GM12878 (cell line): ENCODE measurements around the gene CHRM5. TPM values are rescaled to one million over a fixed set of nuclear protein-coding genes. Genes with fewer than 3 reads are reported as not detected.

Experiments
- ATAC-seq: fragments of 200-7000 bp; cut with Tn5 transposase; 3 replicates; pipeline ENCODE4 v1.9.1; 2020; ENCODE audit warnings: mild to moderate bottlenecking, moderate library complexity
- BruUV-seq: library from RNA; stranded (reverse); fragments of 400-500 nt; replicated peaks from 2 replicates; lab custom pipeline; 2021; lab: Mats Ljungman, UMichigan
- CTCF ChIA-PET: fragments of 300-600 bp; sonication (Branson Sonifier 250); formaldehyde crosslinking; extraction: SDS; loops from one replicate; lab custom pipeline; 2021; ENCODE audit warnings: inconsistent platforms; lab: Yijun Ruan, JAX
- POLR2A ChIA-PET: fragments of 350-600 bp; formaldehyde crosslinking; extraction: SDS; loops from one replicate; lab custom pipeline; 2021; ENCODE audit warnings: inconsistent platforms; lab: Charles Lee
- RAD21 ChIA-PET: fragments of 300-600 bp; sonication (Branson Sonifier 250); formaldehyde crosslinking; loops from one replicate; lab custom pipeline; 2023; ENCODE audit warnings: antibody characterized with exemption; ENCODE audit not compliant: unreplicated experiment; lab: Charles Lee
- SMC1A ChIA-PET: fragments of 300-600 bp; sonication (Branson Sonifier 250); formaldehyde crosslinking; loops from one replicate; lab custom pipeline; 2023; ENCODE audit not compliant: unreplicated experiment, uncharacterized antibody; lab: Charles Lee
- DNase-seq: peaks from one replicate; pipeline ENCODE4 v3.0.0-alpha.2; 2011; ENCODE audit warnings: low read depth, low spot score
- FAIRE-seq: peaks from 3 replicates; lab custom pipeline; 2011; peaks lifted over from hg19 to GRCh38; lab: Jason Lieb, UNC
- H2AFZ ChIP-seq: 2 replicates; pipeline ENCODE4 v1.6.0; 2011; ENCODE audit warnings: low read depth, low read length, control low read depth; ENCODE audit not compliant: control insufficient read depth
- H3K27ac ChIP-seq: 2 replicates; pipeline ENCODE4 v1.5.1; 2011; ENCODE audit warnings: control low read depth; ENCODE audit not compliant: control insufficient read depth, insufficient read depth
- H3K27me3 ChIP-seq, 2 experiments: replicated peaks in 1 of 2; 2 replicates each; pipeline versions ENCODE4 v1.6.0 to v1.6.1; 2011; ENCODE audit warnings: low read length in 1 of 2; ENCODE audit not compliant: control insufficient read depth in 2 of 2, insufficient read depth in 2 of 2
- H3K36me3 ChIP-seq, 2 experiments: 2 replicates each; pipeline ENCODE4 v1.5.1; 2011; ENCODE audit warnings: low read length in 1 of 2; ENCODE audit not compliant: control insufficient read depth in 2 of 2, insufficient read depth in 2 of 2
- H3K4me1 ChIP-seq: 2 replicates; pipeline ENCODE4 v1.6.1; 2011; ENCODE audit warnings: mild to moderate bottlenecking, low read length, moderate library complexity, mixed read lengths; ENCODE audit not compliant: control insufficient read depth, insufficient read depth
- H3K4me2 ChIP-seq: 2 replicates; pipeline ENCODE4 v1.6.0; 2011; ENCODE audit warnings: control low read depth; ENCODE audit not compliant: control insufficient read depth, insufficient read depth
- H3K4me3 ChIP-seq: fragments of 200-600 bp; sonication (generic); 2 replicates; pipeline ENCODE4 v1.5.1; 2016
- H3K79me2 ChIP-seq: 2 replicates; pipeline ENCODE4 v1.6.0; 2011; ENCODE audit warnings: low read length; ENCODE audit not compliant: control insufficient read depth, insufficient read depth
- H3K9ac ChIP-seq: 2 replicates; pipeline ENCODE4 v1.8.0; 2011; ENCODE audit warnings: low read length, control low read depth, mixed read lengths; ENCODE audit not compliant: control insufficient read depth, insufficient read depth
- H3K9me3 ChIP-seq: replicated peaks from 3 replicates; pipeline ENCODE4 v1.5.1; 2011; ENCODE audit warnings: mild to moderate bottlenecking, low read length; ENCODE audit not compliant: control insufficient read depth, insufficient read depth
- H4K20me1 ChIP-seq: 2 replicates; pipeline ENCODE4 v1.6.0; 2011; ENCODE audit not compliant: control insufficient read depth, insufficient read depth
- CTCF ChIP-seq, 3 experiments: IDR thresholded peaks in 2 of 3; conservative IDR thresholded peaks in 1 of 3; 2 replicates each; pipeline ENCODE4 v1.5.1; 2011; ENCODE audit warnings: low read depth in 3 of 3, low read length in 3 of 3, mild to moderate bottlenecking in 3 of 3, control low read depth in 2 of 3, moderate library complexity in 2 of 3, inconsistent platforms in 1 of 3, mixed read lengths in 1 of 3; ENCODE audit not compliant: control insufficient read depth in 2 of 3, insufficient read depth in 1 of 3; ENCODE audit errors: extremely low read depth in 1 of 3
- IKZF2 ChIP-seq, 2 experiments: fragments of 450-650 bp; IDR thresholded peaks; 2 replicates each; pipeline ENCODE4 v1.6.1; 2017; ENCODE audit warnings: mild to moderate bottlenecking in 2 of 2, moderate library complexity in 2 of 2
- RAD21 ChIP-seq: IDR thresholded peaks from 2 replicates; pipeline ENCODE4 v1.6.1; 2011; ENCODE audit warnings: mild to moderate bottlenecking, low read depth, low read length, moderate library complexity; ENCODE audit not compliant: insufficient read depth
- SMARCA5 ChIP-seq: fragments of 450-650 bp; IDR thresholded peaks from 2 replicates; pipeline ENCODE4 v1.6.1; 2017; ENCODE audit warnings: mild to moderate bottlenecking
- SMC3 ChIP-seq: IDR thresholded peaks from 2 replicates; pipeline ENCODE4 v1.6.1; 2011; ENCODE audit warnings: low read length, improper control_type of control experiment, borderline replicate concordance
- WGBS: methylation state at CpG from one replicate; pipeline ENCODE4 v1.1.6; 2016; ENCODE audit warnings: low lambda C conversion rate; ENCODE audit not compliant: insufficient replicate concordance, insufficient coverage; ENCODE audit errors: missing lambda C conversion rate; 5-methylcytosine and 5-hydroxymethylcytosine counted together
- in situ Hi-C: fragments of 300-500 bp; cut with MboI; formaldehyde crosslinking; loops from 9 replicates; pipeline ENCODE4 v1.14.3; 2018; ENCODE audit warnings: mixed read lengths
- intact Hi-C: fragments of 100-400 bp; cut with micrococcal nuclease; formaldehyde crosslinking; loops from one replicate; pipeline ENCODE4 v1.14.2; 2022; ENCODE audit not compliant: unreplicated experiment
- polyA plus RNA-seq, 11 experiments: library from polyadenylated mRNA; depleted of rRNA in 4 of 11; unstranded in 6 of 11; stranded (reverse) in 5 of 11; fragments of >200 nt; fragmentation: Nextera tagmentation in 4 of 11; fragmentation: Illumina TruSeq in 1 of 11; extraction: Ambion mirVana in 4 of 11; extraction: Trizol in 1 of 11; gene quantifications; 1 replicate in 1 of 11; 2 replicates in 10 of 11; pipeline versions ENCODE4 v1.2.1 to v1.2.3, GENCODE V29; 2011 to 2016; ENCODE audit warnings: inconsistent platforms in 2 of 11, missing spikeins in 2 of 11, low read depth in 1 of 11
- total RNA-seq, 4 experiments: library from RNA; depleted of rRNA in 3 of 4; stranded (reverse); fragments of >200 nt in 3 of 4; fragmentation: Illumina TruSeq in 1 of 4; extraction: Trizol in 1 of 4; gene quantifications; 2 replicates each; pipeline versions ENCODE4 v1.2.1 to v1.2.3, GENCODE V29; 2013 to 2021

CHRM5 gene
- total and polyA plus RNA-seq, 10 of the 15 experiments (the other 5 are each of a cell fraction or from before 2014, with no cell fraction given), result 0.01 to 0.10 (median 0.04) TPM; not detected in 6

GRCh38 chr15:33963831-33964664 lies 4.2 kb upstream of the CHRM5 start:
- intact Hi-C loops, result loop anchor here (1.0 kb wide), 1 partner anchor 227 kb away; no protein-coding TSS in a partner anchor
- SMC1A ChIA-PET, result interaction anchor here (0.6 to 1.0 kb wide), 2 partner anchors 233 to 322 kb away, joined by 3 to 4 read pairs; no protein-coding TSS in a partner anchor
- Histone ChIP-seq H2AFZ (no peak overlapping the region), H3K9me3 (no peaks in the 10 kb centered on the region), H3K27ac (no peak overlapping the region), H3K4me1 (no peaks in the 10 kb centered on the region), H3K27me3 (no peaks in the 10 kb centered on the region), H3K4me2 (no peak overlapping the region), H3K9ac (no peak overlapping the region), H3K4me3 (no peak overlapping the region), H3K79me2 (no peaks in the 10 kb centered on the region), H4K20me1 (no peaks in the 10 kb centered on the region), H3K36me3 (no peaks in the 10 kb centered on the region)
- ATAC-seq (peak; percentile 85), FAIRE-seq (peak; percentile 70), DNase-seq (no peak)
- RAD21 ChIA-PET, result interaction anchor here (1.0 kb wide), 1 partner anchor 11 kb away, joined by 5 read pairs; no protein-coding TSS in a partner anchor
- CTCF ChIA-PET, result interaction anchor here (0.6 to 4.1 kb wide), 5 partner anchors 9 to 657 kb away, joined by 3 to 23 read pairs (median 3); no protein-coding TSS in a partner anchor
- 47% methylated on average over 8 of the region's 8 CpGs for WGBS
- POLR2A ChIA-PET, result interaction anchor here (0.6 kb wide), 1 partner anchor 30 kb away, joined by 3 read pairs; no protein-coding TSS in a partner anchor
- BruUV-seq, result no TSS peak
- TF ChIP-seq SMARCA5 (no peak), SMC3 (peak; percentile 63; the same call in 1 of the 2 replicates), RAD21 (peak; percentile 86), IKZF2 (IDR thresholded peaks at IDR 0.05) (no peak), CTCF (IDR thresholded peaks at IDR 0.05 in 2 of 3, conservative IDR thresholded peaks at IDR 0.05 in 1 of 3; ENCODE audit: control insufficient read depth in 2 of 3, extremely low read depth in 1 of 3, insufficient read depth in 1 of 3, low read depth in 3 of 3, low read length in 3 of 3) (peak; percentile 51 to 73 (median 63))
- in situ Hi-C loops, result loop anchor here (5.0 kb wide), 1 partner anchor 227 kb away; no protein-coding TSS in a partner anchor
